ENCODE data around the gene ZNF606. TPM values are rescaled to one million over a fixed set of nuclear protein-coding genes. Genes with fewer than 3 reads are reported as not detected.

ZNF606 gene
- total RNA-seq, 2 donors from 2014 or later: 25.8 to 34.7 TPM

DNA sequence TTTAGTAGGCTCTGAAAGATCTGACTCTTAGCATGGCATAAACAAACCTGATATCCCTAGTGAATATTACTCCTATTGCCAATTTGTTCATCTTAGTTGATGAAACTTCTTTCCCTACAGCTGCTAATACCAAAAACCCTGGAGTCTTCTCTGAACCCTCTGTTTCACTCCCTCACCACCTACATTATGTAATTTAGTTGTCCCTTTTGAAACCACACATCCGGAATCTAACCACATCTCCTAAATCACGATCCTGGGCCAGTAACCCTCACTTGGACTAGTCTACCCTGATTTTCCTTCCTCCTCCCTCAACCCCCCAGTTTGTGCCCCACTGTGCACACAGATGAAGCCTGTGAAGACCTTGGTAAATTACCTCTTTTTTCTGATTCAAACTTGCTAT, 56.3 kb downstream of the ZNF606 start:
- peak overlapping the region; percentile 96 for H3K4me3 ChIP-seq (ENCODE audit: low read length)
- H3K4me1 Mint-ChIP-seq: peaks cover 9% of the 10 kb centered on the region
- no peak overlapping the region for H3K27ac Mint-ChIP-seq
- H3K4me1 ChIP-seq (ENCODE audit: control insufficient read depth, insufficient read depth, low read length): no peaks in the 10 kb centered on the region
- H3K9ac ChIP-seq (ENCODE audit: extremely low read depth, low read length, poor library complexity, severe bottlenecking): peak overlapping the region; percentile 80
- H3K27me3 ChIP-seq (ENCODE audit: control insufficient read depth, insufficient read depth, low read length, poor library complexity, severe bottlenecking): no peaks in the 10 kb centered on the region
- H3K36me3 ChIP-seq (ENCODE audit: control insufficient read depth, insufficient read depth, low read length): peaks cover 40% of the 10 kb centered on the region
- TF ChIP-seq, protein P1, sequence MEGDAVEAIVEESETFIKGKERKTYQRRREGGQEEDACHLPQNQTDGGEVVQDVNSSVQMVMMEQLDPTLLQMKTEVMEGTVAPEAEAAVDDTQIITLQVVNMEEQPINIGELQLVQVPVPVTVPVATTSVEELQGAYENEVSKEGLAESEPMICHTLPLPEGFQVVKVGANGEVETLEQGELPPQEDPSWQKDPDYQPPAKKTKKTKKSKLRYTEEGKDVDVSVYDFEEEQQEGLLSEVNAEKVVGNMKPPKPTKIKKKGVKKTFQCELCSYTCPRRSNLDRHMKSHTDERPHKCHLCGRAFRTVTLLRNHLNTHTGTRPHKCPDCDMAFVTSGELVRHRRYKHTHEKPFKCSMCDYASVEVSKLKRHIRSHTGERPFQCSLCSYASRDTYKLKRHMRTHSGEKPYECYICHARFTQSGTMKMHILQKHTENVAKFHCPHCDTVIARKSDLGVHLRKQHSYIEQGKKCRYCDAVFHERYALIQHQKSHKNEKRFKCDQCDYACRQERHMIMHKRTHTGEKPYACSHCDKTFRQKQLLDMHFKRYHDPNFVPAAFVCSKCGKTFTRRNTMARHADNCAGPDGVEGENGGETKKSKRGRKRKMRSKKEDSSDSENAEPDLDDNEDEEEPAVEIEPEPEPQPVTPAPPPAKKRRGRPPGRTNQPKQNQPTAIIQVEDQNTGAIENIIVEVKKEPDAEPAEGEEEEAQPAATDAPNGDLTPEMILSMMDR (conservative IDR thresholded peaks at IDR 0.05): no peak
- H3K9me3 Mint-ChIP-seq: peaks cover 75% of the 10 kb centered on the region
- H3K27me3 Mint-ChIP-seq (ENCODE audit: insufficient read depth): peaks cover 7% of the 10 kb centered on the region
- no peak for DNase-seq
- no peak overlapping the region for H3K27ac ChIP-seq (ENCODE audit: low read depth, low read length)
- H3K4me3 Mint-ChIP-seq: peak overlapping the region; percentile 90
- WGBS, 2 experiments (ENCODE audit: insufficient coverage in 1 of 2, insufficient read length in 1 of 2): 88 to 95% methylated on average over 2 of the region's 2 CpGs
- H3K9me3 ChIP-seq (ENCODE audit: control insufficient read depth, low read length): peaks cover 46% of the 10 kb centered on the region
- H3K36me3 Mint-ChIP-seq (ENCODE audit: low read depth): peaks cover 45% of the 10 kb centered on the region

DNA sequence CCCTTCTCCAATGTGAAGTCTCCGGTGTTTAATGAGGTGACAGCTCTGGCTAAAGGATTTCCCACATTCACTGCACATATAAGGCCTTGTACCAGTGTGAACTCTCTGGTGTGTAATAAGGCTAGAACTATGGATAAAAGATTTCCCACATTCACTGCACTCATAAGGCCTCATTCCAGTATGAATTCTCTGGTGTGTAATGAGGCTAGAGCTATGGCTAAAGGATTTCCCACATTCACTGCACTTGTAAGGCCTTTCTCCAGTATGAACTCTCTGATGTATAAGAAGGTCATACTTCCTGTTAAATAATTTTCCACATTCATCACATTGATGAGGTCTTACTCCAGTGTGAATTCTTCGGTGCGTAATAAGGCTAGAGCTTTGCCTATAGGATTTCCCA, 61.0 kb downstream of the ZNF606 start:
- Mint-ChIP-seq H3K4me3 (no peak overlapping the region), H3K27me3 (ENCODE audit: insufficient read depth) (no peaks in the 10 kb centered on the region), H3K9me3 (peaks cover 78% of the 10 kb centered on the region), H3K4me1 (peaks cover 7% of the 10 kb centered on the region), H3K36me3 (ENCODE audit: low read depth) (peaks cover 77% of the 10 kb centered on the region), H3K27ac (no peak overlapping the region)
- Histone ChIP-seq H3K36me3 (ENCODE audit: control insufficient read depth, insufficient read depth, low read length) (peaks cover 67% of the 10 kb centered on the region), H3K27ac (ENCODE audit: low read depth, low read length) (no peak overlapping the region), H3K9me3 (ENCODE audit: control insufficient read depth, low read length) (peaks cover 60% of the 10 kb centered on the region), H3K4me3 (ENCODE audit: low read length) (no peak overlapping the region), H3K27me3 (ENCODE audit: control insufficient read depth, insufficient read depth, low read length, poor library complexity, severe bottlenecking) (no peaks in the 10 kb centered on the region), H3K9ac (ENCODE audit: extremely low read depth, low read length, poor library complexity, severe bottlenecking) (no peak overlapping the region), H3K4me1 (ENCODE audit: control insufficient read depth, insufficient read depth, low read length) (no peaks in the 10 kb centered on the region)
- no peak for DNase-seq
- 86 to 97% methylated on average over 2 to 3 of the region's 3 CpGs for WGBS, 2 experiments (ENCODE audit: insufficient coverage in 1 of 2, insufficient read length in 1 of 2)
- TF ChIP-seq, protein P1 (conservative IDR thresholded peaks at IDR 0.05): no peak

DNA sequence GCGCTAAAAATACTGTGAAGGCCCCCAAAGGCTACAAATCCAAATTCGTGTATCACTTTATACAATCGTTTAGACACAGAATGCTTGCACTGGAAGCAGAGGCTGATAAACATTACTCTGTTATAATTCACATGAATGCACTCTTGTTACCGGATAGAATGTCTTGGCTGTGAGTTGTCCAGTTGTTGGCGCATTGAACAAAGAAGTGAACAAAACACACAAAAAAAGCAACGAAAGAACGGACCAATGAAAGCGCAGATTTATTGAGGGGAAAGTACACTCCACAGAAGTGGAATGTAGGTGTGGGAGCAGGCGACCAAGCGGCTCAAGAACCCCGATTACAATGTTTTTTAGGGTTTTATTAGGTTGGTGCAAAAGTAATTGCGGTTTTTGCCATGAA, 66.9 kb downstream of the ZNF606 start:
- H3K4me3 ChIP-seq (ENCODE audit: low read length): peak overlapping the region; percentile 97

More for the DNA sequence above, 66.9 kb downstream of the ZNF606 start:
- H3K9me3 ChIP-seq (ENCODE audit: control insufficient read depth, low read length): peaks cover 52% of the 10 kb centered on the region
- peaks cover 3% of the 10 kb centered on the region for H3K4me1 Mint-ChIP-seq
- peaks cover 79% of the 10 kb centered on the region for H3K9me3 Mint-ChIP-seq
- H3K27me3 ChIP-seq (ENCODE audit: control insufficient read depth, insufficient read depth, low read length, poor library complexity, severe bottlenecking): no peaks in the 10 kb centered on the region
- H3K4me1 ChIP-seq (ENCODE audit: control insufficient read depth, insufficient read depth, low read length): no peaks in the 10 kb centered on the region
- DNase-seq: no peak
- H3K27me3 Mint-ChIP-seq (ENCODE audit: insufficient read depth): no peaks in the 10 kb centered on the region
- 89 to 90% methylated on average over 11 to 12 of the region's 12 CpGs for WGBS, 2 experiments (ENCODE audit: insufficient coverage in 1 of 2, insufficient read length in 1 of 2)
- H3K27ac Mint-ChIP-seq: no peak overlapping the region
- H3K4me3 Mint-ChIP-seq: peak overlapping the region; percentile 97
- TF ChIP-seq, protein P1 (conservative IDR thresholded peaks at IDR 0.05): no peak
- no peak overlapping the region for H3K27ac ChIP-seq (ENCODE audit: low read depth, low read length)
- H3K36me3 Mint-ChIP-seq (ENCODE audit: low read depth): peaks cover 82% of the 10 kb centered on the region
- H3K9ac ChIP-seq (ENCODE audit: extremely low read depth, low read length, poor library complexity, severe bottlenecking): no peak overlapping the region
- peaks cover 57% of the 10 kb centered on the region for H3K36me3 ChIP-seq (ENCODE audit: control insufficient read depth, insufficient read depth, low read length)
